GM12864 (cell line): ENCODE results near the gene CARNS1.

Experiments
- DNase-seq: peaks from one replicate; pipeline ENCODE4 v3.0.0-alpha.2; 2011; ENCODE audit warnings: low read depth
- H3K4me3 ChIP-seq: 2 replicates; pipeline ENCODE4 v1.5.1; 2011; ENCODE audit warnings: mild to moderate bottlenecking, low read depth, low read length, control low read depth
- CTCF ChIP-seq: IDR thresholded peaks from 2 replicates; pipeline ENCODE4 v1.5.1; 2011; ENCODE audit warnings: low read depth, mild to moderate bottlenecking, moderate library complexity, low read length, control low read depth, inconsistent platforms; ENCODE audit errors: missing control alignments

The CARNS1 gene

GRCh38 chr11:67404515-67405195, 10.8 kb upstream of the CARNS1 start:
- TF ChIP-seq CTCF: no peak
- no peak for DNase-seq
- H3K4me3 ChIP-seq: peak overlapping the region; percentile 67

- DNase-seq: no peak
- no peak for TF ChIP-seq CTCF
- H3K4me3 ChIP-seq: peak overlapping the region; percentile 67
These were observed 10.3 kb upstream of the CARNS1 start for GRCh38 chr11:67405196-67405567.

GRCh38 chr11:67405688-67406339, 9.7 kb upstream of the CARNS1 start:
- no peak for TF ChIP-seq CTCF
- no peak overlapping the region; the same call in 1 of the 2 replicates for H3K4me3 ChIP-seq
- DNase-seq: no peak

- no peak overlapping the region for H3K4me3 ChIP-seq
- no peak for DNase-seq
- TF ChIP-seq CTCF: no peak
These were observed 9.0 kb upstream of the CARNS1 start for GRCh38 chr11:67406420-67406968.

- DNase-seq: no peak
- no peak overlapping the region for H3K4me3 ChIP-seq
- TF ChIP-seq CTCF: no peak
These were observed 8.3 kb upstream of the CARNS1 start for GRCh38 chr11:67406969-67407687.

- no peak for DNase-seq
These were observed 7.8 kb upstream of the CARNS1 start for GRCh38 chr11:67407688-67408163.

More at GRCh38 chr11:67407688-67408163, 7.8 kb upstream of the CARNS1 start:
- no peak overlapping the region for H3K4me3 ChIP-seq
- no peak for TF ChIP-seq CTCF
